ENCODE results near the gene LPIN2.

The LPIN2 gene

DNA sequence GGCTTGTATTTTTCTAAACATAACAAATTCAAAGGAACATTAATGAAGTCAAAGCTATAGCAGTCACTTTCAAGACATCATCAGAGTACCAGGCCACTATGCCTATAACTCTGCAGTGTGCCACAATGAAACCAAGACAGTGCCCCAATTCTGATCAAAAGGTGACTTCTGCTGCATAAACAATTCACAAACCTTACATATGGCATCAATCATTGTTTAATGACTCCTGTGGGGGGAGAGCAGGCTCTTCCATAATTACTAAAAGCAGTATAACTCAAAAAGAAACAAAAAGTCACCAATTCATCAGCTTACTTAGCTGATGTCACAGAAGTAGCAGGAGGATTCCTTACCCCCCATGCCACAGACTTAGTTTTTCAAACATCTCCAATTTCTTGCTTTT is 15.5 kb downstream of the LPIN2 start:
- H3K4me3 ChIP-seq (ENCODE audit: control insufficient read depth, low read depth, low read length), result no peak overlapping the region
- TF ChIP-seq, protein P1, sequence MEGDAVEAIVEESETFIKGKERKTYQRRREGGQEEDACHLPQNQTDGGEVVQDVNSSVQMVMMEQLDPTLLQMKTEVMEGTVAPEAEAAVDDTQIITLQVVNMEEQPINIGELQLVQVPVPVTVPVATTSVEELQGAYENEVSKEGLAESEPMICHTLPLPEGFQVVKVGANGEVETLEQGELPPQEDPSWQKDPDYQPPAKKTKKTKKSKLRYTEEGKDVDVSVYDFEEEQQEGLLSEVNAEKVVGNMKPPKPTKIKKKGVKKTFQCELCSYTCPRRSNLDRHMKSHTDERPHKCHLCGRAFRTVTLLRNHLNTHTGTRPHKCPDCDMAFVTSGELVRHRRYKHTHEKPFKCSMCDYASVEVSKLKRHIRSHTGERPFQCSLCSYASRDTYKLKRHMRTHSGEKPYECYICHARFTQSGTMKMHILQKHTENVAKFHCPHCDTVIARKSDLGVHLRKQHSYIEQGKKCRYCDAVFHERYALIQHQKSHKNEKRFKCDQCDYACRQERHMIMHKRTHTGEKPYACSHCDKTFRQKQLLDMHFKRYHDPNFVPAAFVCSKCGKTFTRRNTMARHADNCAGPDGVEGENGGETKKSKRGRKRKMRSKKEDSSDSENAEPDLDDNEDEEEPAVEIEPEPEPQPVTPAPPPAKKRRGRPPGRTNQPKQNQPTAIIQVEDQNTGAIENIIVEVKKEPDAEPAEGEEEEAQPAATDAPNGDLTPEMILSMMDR (IDR thresholded peaks at IDR 0.05; ENCODE audit: control insufficient read depth, insufficient read depth, low read depth, low read length, missing control alignments), result no peak
- DNase-seq (ENCODE audit: low read depth), result no peak

DNA sequence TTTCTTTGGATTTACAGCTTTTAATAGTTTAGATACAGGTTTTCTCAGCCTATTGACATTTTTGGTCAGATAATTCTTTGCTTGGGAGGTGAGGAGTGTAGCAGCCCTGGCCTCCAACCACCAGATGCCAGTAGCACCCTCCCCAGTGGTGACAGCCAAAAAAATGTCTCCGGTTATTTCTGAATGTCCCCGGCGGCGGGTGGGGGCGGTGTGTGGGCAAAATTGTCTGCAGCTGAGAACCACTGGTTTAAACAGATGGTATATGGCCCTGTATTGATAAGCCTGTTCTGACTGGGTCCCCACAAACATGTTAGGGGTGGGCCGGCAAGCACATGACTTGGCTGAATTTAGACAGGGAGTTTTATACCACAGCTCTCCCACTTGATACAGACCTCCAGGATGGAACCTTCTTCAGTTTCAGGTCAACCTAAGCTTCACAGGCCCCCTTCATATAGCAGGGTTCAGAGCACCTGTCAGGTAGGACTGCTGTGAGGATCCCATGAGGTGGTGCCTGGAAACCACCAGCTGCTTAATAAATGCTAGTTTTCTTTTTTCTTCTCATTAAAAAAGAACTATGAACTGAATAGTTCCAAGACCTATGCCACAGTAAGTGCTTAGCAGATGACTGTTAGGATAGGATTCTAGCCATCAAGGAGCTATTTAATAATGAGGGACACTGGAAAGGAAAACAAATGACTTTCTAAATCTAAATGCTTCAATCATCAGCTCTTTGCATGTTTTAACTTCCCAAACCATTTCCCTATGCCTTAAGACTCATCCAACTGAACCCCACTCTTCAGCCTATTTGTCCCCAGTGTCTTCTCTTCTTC is 18.1 kb downstream of the LPIN2 start:
- no peak overlapping the region for H3K4me3 ChIP-seq (ENCODE audit: control insufficient read depth, low read depth, low read length)
- TF ChIP-seq, protein P1 (IDR thresholded peaks at IDR 0.05; ENCODE audit: control insufficient read depth, insufficient read depth, low read depth, low read length, missing control alignments), result peak; percentile 19
- no peak for DNase-seq (ENCODE audit: low read depth)

DNA sequence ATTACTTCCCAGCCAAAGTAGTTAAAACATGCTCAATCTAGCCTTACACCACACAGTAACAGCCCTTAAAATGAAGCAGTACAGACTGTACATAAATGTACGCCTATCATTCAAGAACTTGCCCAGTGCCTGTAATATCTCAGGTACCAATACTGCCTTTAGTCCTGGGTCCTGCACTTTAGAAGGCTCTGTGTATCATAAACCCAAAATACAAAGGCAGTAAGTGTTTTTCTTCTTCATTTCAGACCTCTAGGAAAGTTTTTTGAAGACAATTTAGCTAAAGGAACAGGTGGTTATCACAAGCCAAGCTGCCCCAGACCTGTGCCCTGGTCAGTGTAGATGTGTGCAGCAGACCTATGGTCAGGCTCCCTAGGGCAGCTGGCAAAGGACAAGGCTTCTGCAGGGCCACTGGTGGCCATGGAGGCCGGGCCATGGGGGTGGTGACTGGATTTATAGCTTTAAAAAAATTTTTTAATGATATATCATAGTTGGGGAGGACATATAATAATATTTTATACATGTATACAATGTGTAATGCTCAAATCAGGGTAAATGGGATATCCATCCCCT is 18.8 kb downstream of the LPIN2 start:
- H3K4me3 ChIP-seq (ENCODE audit: control insufficient read depth, low read depth, low read length), result no peak overlapping the region
- DNase-seq (ENCODE audit: low read depth), result no peak
- TF ChIP-seq, protein P1 (IDR thresholded peaks at IDR 0.05; ENCODE audit: control insufficient read depth, insufficient read depth, low read depth, low read length, missing control alignments), result no peak

DNA sequence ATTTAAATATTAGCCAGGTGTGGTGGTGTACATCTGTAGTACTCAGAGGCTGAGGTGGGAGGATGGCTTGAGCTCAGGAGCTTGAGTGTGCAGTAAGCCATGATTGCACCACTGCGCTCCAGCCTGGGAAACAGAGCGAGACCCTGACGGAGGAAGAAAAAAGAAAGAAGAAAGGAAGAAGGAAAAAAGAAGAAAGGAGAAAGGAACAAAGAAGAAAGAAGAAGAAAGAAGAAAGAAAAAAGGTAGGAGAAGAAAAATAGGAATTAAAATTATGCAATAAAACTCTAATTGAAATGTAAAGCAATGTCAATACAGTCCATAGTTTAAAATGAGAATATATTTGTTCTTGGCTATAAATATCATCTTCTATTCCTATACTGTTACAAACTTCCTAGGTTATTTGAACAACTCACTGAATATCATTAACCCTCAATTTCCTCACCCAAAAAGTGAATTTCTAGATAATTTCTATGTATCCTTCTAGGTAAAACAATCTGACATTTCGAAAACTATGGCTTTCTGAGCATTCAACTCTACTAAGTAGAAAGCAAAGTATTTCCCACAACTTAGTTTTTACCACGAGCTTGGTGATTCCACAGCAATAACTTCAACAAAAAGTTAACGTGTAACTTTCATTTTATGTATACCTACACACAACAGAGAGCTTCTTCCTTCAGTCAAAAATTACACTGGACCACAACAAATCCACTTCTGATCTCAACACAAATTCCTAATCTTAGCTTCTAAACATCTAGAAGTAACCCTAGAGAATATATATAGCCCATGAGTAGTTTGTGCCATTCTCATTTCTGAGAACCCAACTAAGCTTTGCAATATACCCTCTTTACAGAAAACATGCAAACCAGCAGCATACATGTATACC is 19.7 kb downstream of the LPIN2 start:
- TF ChIP-seq, protein P1 (IDR thresholded peaks at IDR 0.05; ENCODE audit: control insufficient read depth, insufficient read depth, low read depth, low read length, missing control alignments), result no peak
- H3K4me3 ChIP-seq (ENCODE audit: control insufficient read depth, low read depth, low read length), result no peak overlapping the region
- DNase-seq (ENCODE audit: low read depth), result no peak

DNA sequence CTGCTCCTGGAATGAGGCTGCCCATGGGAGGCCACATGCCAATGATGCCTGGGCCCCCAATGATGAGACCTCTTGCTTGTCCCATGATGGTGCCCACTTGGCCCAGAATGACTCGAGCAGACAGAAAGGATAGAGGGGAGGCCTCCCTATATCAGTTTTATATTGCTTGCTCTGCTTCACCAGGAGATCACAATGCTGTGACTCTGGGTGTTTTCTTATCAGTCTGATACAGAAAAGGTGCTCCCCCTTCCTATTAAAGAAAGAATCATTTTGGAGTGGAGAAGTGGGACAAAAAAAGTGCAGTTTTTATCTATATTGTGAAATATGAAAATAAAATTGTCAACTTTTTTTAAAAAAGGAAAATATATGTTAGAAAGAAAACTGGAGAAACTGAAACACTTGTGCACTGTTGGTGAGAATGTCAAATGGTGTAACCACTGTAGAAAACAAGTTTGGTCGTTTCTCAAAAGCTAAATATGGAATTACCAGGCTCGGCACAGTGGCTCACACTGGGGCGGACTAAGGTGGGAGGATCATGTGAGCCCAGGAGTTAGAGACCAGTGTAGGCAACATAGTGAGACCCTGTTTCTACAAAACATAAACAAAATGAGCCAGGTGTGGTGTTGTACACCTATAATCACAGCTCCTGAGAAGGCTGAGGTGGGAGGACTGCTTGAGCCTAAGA is 21.8 kb downstream of the LPIN2 start:
- TF ChIP-seq, protein P1 (IDR thresholded peaks at IDR 0.05; ENCODE audit: control insufficient read depth, insufficient read depth, low read depth, low read length, missing control alignments), result no peak
- no peak for DNase-seq (ENCODE audit: low read depth)
- H3K4me3 ChIP-seq (ENCODE audit: control insufficient read depth, low read depth, low read length), result no peak overlapping the region

Measured in AG09309 (cell line).